ENCODE results near the gene TUBA1C. TPM values are rescaled to one million over a fixed set of nuclear protein-coding genes. Genes with fewer than 3 reads are reported as not detected.

TUBA1C gene
- total and polyA plus RNA-seq, 9 of the 15 experiments (the other 6 are each of a cell fraction or from before 2014, with no cell fraction given) = 755 to 3,012 (median 914) TPM

GRCh38 chr12:49232940-49233841 lies 31.7 kb upstream of the TUBA1C start (continued):
- TF ChIP-seq RERE (CRISPR knock-in tag; IDR thresholded peaks at IDR 0.05; ENCODE audit: borderline replicate concordance) (no peak), TEAD4 (IDR thresholded peaks at IDR 0.05; ENCODE audit: low read length) (peak; percentile 99), TEAD4 (CRISPR knock-in tag; IDR thresholded peaks at IDR 0.05; ENCODE audit: borderline replicate concordance) (no peak), ZBTB2 (IDR thresholded peaks at IDR 0.05) (peak; percentile 59; the same call in 1 of the 2 replicates), NFATC3 (IDR thresholded peaks at IDR 0.05) (0 out of 2 replicates have a peak, but pooled peaks have one; percentile 14), NEUROD1 (IDR thresholded peaks at IDR 0.05; ENCODE audit: borderline replicate concordance, low read depth, low read length, partially characterized antibody) (peak; percentile 68), ZNF165 (CRISPR knock-in tag; IDR thresholded peaks at IDR 0.05; ENCODE audit: borderline replicate concordance) (no peak), CBX1 (IDR thresholded peaks at IDR 0.05; ENCODE audit: low read depth) (peak; percentile 39; the same call in 1 of the 2 replicates), RBBP5 (IDR thresholded peaks at IDR 0.05; ENCODE audit: borderline replicate concordance, insufficient read depth, low read length, poor library complexity, severe bottlenecking) (peak; percentile 44), JUN (IDR thresholded peaks at IDR 0.05; ENCODE audit: borderline replicate concordance, low read depth, low read length) (no peak), JUN (CRISPR knock-in tag; IDR thresholded peaks at IDR 0.05; ENCODE audit: borderline replicate concordance) (no peak), LEF1 (IDR thresholded peaks at IDR 0.05) (peak; percentile 82; the same call in 1 of the 2 replicates), SMAD3 (CRISPR knock-in tag; conservative IDR thresholded peaks at IDR 0.05) (no peak; the same call in 1 of the 2 replicates), MXI1 (IDR thresholded peaks at IDR 0.05; ENCODE audit: low read depth, low read length) (peak; percentile 66; the same call in 1 of the 2 replicates), ZNF740 (CRISPR knock-in tag; IDR thresholded peaks at IDR 0.05) (peak; percentile 36; the same call in 1 of the 2 replicates), ZNF740 (tag; IDR thresholded peaks at IDR 0.05) (no peak), NCOR1 (IDR thresholded peaks at IDR 0.05) (peak; percentile 99)

Data from K562 (cell line).